Naive thymus-derived CD8-positive, alpha-beta T cell (primary cell): ENCODE results near the gene DOK5. TPM values are rescaled to one million over a fixed set of nuclear protein-coding genes. Genes with fewer than 3 reads are reported as not detected.
A peak's percentile ranks its signal among the peaks of the same experiment; 100 is the strongest.
"Not testable (repeated sequence)": the region's sequence is repeated elsewhere in the genome, so short reads cannot be mapped to it uniquely, and the experiment has no call there.

Source experiments
- ATAC-seq, 2 donors: fragments of 150-1000 bp; cut with Tn5 transposase in 1 of 2; sonication (Bioruptor Pico), chemical (Tn5 transposase) in 1 of 2; 1 replicate in 1 of 2; 2 replicates in 1 of 2; pipeline ENCODE4 v1.10.0; 2021; ENCODE audit warnings: mild to moderate bottlenecking in 2 of 2, moderate library complexity in 2 of 2
- POLR2A ChIA-PET: fragments of 350-600 bp; sonication (Branson Sonifier 250); formaldehyde crosslinking; loops from one replicate; lab custom pipeline; 2021; ENCODE audit warnings: antibody characterized with exemption; lab: Charles Lee
- DNase-seq, 10 donors: peaks; one replicate each; pipeline versions ENCODE4 v3.0.0 to v3.0.0-alpha.2; 2020 to 2022
- H3K27ac Mint-ChIP-seq, 10 donors: one replicate each; pipeline ENCODE4 v1.8.0; 2020 to 2022; ENCODE audit warnings: mild to moderate bottlenecking in 10 of 10, mixed read lengths in 10 of 10, moderate library complexity in 4 of 10, inconsistent platforms in 1 of 10
- H3K27me3 Mint-ChIP-seq, 5 donors: one replicate each; pipeline ENCODE4 v1.8.0; 2021 to 2022; ENCODE audit warnings: mixed read lengths in 5 of 5
- H3K36me3 Mint-ChIP-seq, 3 donors: one replicate each; pipeline ENCODE4 v1.8.0; 2020 to 2022; ENCODE audit warnings: mixed read lengths in 3 of 3, mild to moderate bottlenecking in 2 of 3, inconsistent platforms in 1 of 3
- H3K4me1 Mint-ChIP-seq, 4 donors: one replicate each; pipeline ENCODE4 v1.8.0; 2021 to 2022; ENCODE audit warnings: mixed read lengths in 4 of 4
- H3K4me3 Mint-ChIP-seq, 10 donors: one replicate each; pipeline ENCODE4 v1.8.0; 2020 to 2022; ENCODE audit warnings: mild to moderate bottlenecking in 10 of 10, mixed read lengths in 10 of 10, moderate library complexity in 6 of 10, inconsistent platforms in 1 of 10
- H3K9me3 Mint-ChIP-seq, 9 donors: one replicate each; pipeline ENCODE4 v1.8.0; 2020 to 2022; ENCODE audit warnings: mixed read lengths in 9 of 9, mild to moderate bottlenecking in 3 of 9, inconsistent platforms in 1 of 9, moderate library complexity in 1 of 9
- polyA plus RNA-seq, 3 donors: library from polyadenylated mRNA; unstranded; fragments of 300-500 nt; fragmentation: Illumina TruSeq; gene quantifications; one replicate each; pipeline ENCODE4 v1.2.3, GENCODE V29; 2021
- total RNA-seq, 8 experiments: library from RNA in 2 of 8; stranded (reverse) in 2 of 8; gene quantifications; one replicate each; pipeline ENCODE4 v1.2.3 and lab custom pipeline; 2021 to 2026

DOK5 gene
- not detected for total RNA-seq
- polyA plus RNA-seq: not detected
- total RNA-seq (lab: John Stamatoyannopoulos, UW): 0 to 0.13 (median 0.04) reads per million in 6 experiments

GRCh38 chr20:54475334-54476168 lies at the start of gene DOK5:
Gene DOK5 (plus strand): TSS chr20:54475593. CDS start chr20:54475947, 354 bp downstream.
- peaks cover 39 to 60% (median 55%) of the 10 kb centered on the region in 5 donors for H3K27me3 Mint-ChIP-seq
- peaks cover 0 to 5% (median 0%) of the 10 kb centered on the region in 3 donors for H3K36me3 Mint-ChIP-seq
- peaks cover 0 to 9% (median 4%) of the 10 kb centered on the region in 4 donors for H3K4me1 Mint-ChIP-seq
- DNase-seq: no peak
- ATAC-seq: no peak
- H3K9me3 Mint-ChIP-seq: peaks cover 0 to 3% (median 0%) of the 10 kb centered on the region in 9 donors
- POLR2A ChIA-PET: no interaction called here
- H3K27ac Mint-ChIP-seq: no peak within 1 kb of the TSS
- peak within 1 kb of the TSS in 2 of 10 donors; percentile 25 to 26 for H3K4me3 Mint-ChIP-seq

- H3K9me3 Mint-ChIP-seq: peaks cover 0 to 18% (median 11%) of the 10 kb centered on the region in 9 donors
- H3K36me3 Mint-ChIP-seq: peaks cover 0 to 15% (median 0%) of the 10 kb centered on the region in 3 donors
- H3K4me3 Mint-ChIP-seq: no peak overlapping the region
- DNase-seq (no peak), ATAC-seq (no peak)
- peaks cover 5 to 20% (median 11%) of the 10 kb centered on the region in 5 donors for H3K27me3 Mint-ChIP-seq
- POLR2A ChIA-PET: no interaction called here
- no peak overlapping the region for H3K27ac Mint-ChIP-seq
- H3K4me1 Mint-ChIP-seq: no peaks in the 10 kb centered on the region
These were observed 46.0 kb upstream of the DOK5 start for GRCh38 chr20:54429364-54429763.

GRCh38 chr20:54431156-54431944 lies 44.0 kb upstream of the DOK5 start:
- DNase-seq: no peak
- Mint-ChIP-seq H3K9me3 (no peaks in the 10 kb centered on the region), H3K27ac (no peak overlapping the region), H3K36me3 (no peaks in the 10 kb centered on the region), H3K27me3 (peaks cover 1 to 17% (median 8%) of the 10 kb centered on the region in 5 donors), H3K4me1 (no peaks in the 10 kb centered on the region), H3K4me3 (no peak overlapping the region)
- POLR2A ChIA-PET: no interaction called here
- no peak for ATAC-seq

- Mint-ChIP-seq H3K36me3 (no peaks in the 10 kb centered on the region), H3K9me3 (no peaks in the 10 kb centered on the region), H3K27ac (no peak overlapping the region), H3K27me3 (peaks cover 1 to 18% (median 7%) of the 10 kb centered on the region in 5 donors), H3K4me3 (no peak overlapping the region), H3K4me1 (no peaks in the 10 kb centered on the region)
- POLR2A ChIA-PET: no interaction called here
- ATAC-seq: no peak
- DNase-seq: no peak
These were observed 42.4 kb upstream of the DOK5 start for GRCh38 chr20:54432966-54433365.

GRCh38 chr20:54433636-54434035 lies 41.8 kb upstream of the DOK5 start:
- Mint-ChIP-seq H3K27me3 (peaks cover 1 to 20% (median 7%) of the 10 kb centered on the region in 5 donors), H3K36me3 (no peaks in the 10 kb centered on the region), H3K27ac (no peak overlapping the region), H3K4me3 (no peak overlapping the region), H3K4me1 (no peaks in the 10 kb centered on the region), H3K9me3 (no peaks in the 10 kb centered on the region)
- POLR2A ChIA-PET: no interaction called here
- no peak for DNase-seq
- no peak for ATAC-seq

- Mint-ChIP-seq H3K27me3 (peaks cover 1 to 25% (median 9%) of the 10 kb centered on the region in 5 donors), H3K4me3 (no peak overlapping the region), H3K36me3 (no peaks in the 10 kb centered on the region), H3K27ac (peak overlapping the region in 1 of 10 donors; percentile 19), H3K9me3 (no peaks in the 10 kb centered on the region), H3K4me1 (no peaks in the 10 kb centered on the region)
- ATAC-seq: no peak
- POLR2A ChIA-PET: no interaction called here
- DNase-seq: no peak
These were observed 41.2 kb upstream of the DOK5 start for GRCh38 chr20:54434196-54434595.

- H3K36me3 Mint-ChIP-seq: no peaks in the 10 kb centered on the region
- ATAC-seq (no peak), DNase-seq (no peak)
- no peaks in the 10 kb centered on the region for H3K9me3 Mint-ChIP-seq
- H3K4me1 Mint-ChIP-seq: no peaks in the 10 kb centered on the region
- peaks cover 1 to 30% (median 13%) of the 10 kb centered on the region in 5 donors for H3K27me3 Mint-ChIP-seq
- H3K27ac Mint-ChIP-seq: no peak overlapping the region
- no peak overlapping the region for H3K4me3 Mint-ChIP-seq
- POLR2A ChIA-PET: no interaction called here
These were observed 40.4 kb upstream of the DOK5 start for GRCh38 chr20:54435015-54435414.

- peaks cover 1 to 30% (median 13%) of the 10 kb centered on the region in 5 donors for H3K27me3 Mint-ChIP-seq
- H3K4me3 Mint-ChIP-seq, ATAC-seq, H3K27ac Mint-ChIP-seq, DNase-seq, H3K4me1 Mint-ChIP-seq, H3K36me3 Mint-ChIP-seq, H3K9me3 Mint-ChIP-seq, POLR2A ChIA-PET: not testable (repeated sequence)
These were observed 39.0 kb upstream of the DOK5 start for GRCh38 chr20:54436410-54436809.

- DNase-seq (no peak), ATAC-seq (no peak)
- POLR2A ChIA-PET: no interaction called here
- Mint-ChIP-seq H3K9me3 (peaks cover 0 to 8% (median under 1%) of the 10 kb centered on the region in 9 donors), H3K27ac (no peak overlapping the region), H3K27me3 (peaks cover 0 to 30% (median 16%) of the 10 kb centered on the region in 5 donors), H3K4me3 (no peak overlapping the region), H3K4me1 (no peaks in the 10 kb centered on the region), H3K36me3 (no peaks in the 10 kb centered on the region)
These were observed 37.2 kb upstream of the DOK5 start for GRCh38 chr20:54438166-54438565.

- Mint-ChIP-seq H3K36me3 (peaks cover 0 to 4% (median 0%) of the 10 kb centered on the region in 3 donors), H3K4me1 (no peaks in the 10 kb centered on the region), H3K9me3 (peaks cover 0 to 12% (median 6%) of the 10 kb centered on the region in 9 donors), H3K27ac (no peak overlapping the region), H3K4me3 (no peak overlapping the region), H3K27me3 (peaks cover 2 to 39% (median 7%) of the 10 kb centered on the region in 5 donors)
- DNase-seq (no peak), ATAC-seq (no peak)
- POLR2A ChIA-PET: no interaction called here
These were observed 25.2 kb upstream of the DOK5 start for GRCh38 chr20:54450207-54450606.

- POLR2A ChIA-PET: no interaction called here
- Mint-ChIP-seq H3K4me3 (no peak overlapping the region), H3K4me1 (no peaks in the 10 kb centered on the region), H3K36me3 (peaks cover 0 to 4% (median 0%) of the 10 kb centered on the region in 3 donors), H3K27me3 (peaks cover 2 to 30% (median 7%) of the 10 kb centered on the region in 5 donors), H3K27ac (no peak overlapping the region), H3K9me3 (peaks cover 0 to 12% (median 6%) of the 10 kb centered on the region in 9 donors)
- no peak for ATAC-seq
- no peak for DNase-seq
These were observed 24.2 kb upstream of the DOK5 start for GRCh38 chr20:54451171-54451570.

GRCh38 chr20:54452277-54452676 lies 23.1 kb upstream of the DOK5 start:
- ATAC-seq (no peak), DNase-seq (no peak)
- POLR2A ChIA-PET: no interaction called here
- peaks cover 0 to 12% (median 6%) of the 10 kb centered on the region in 9 donors for H3K9me3 Mint-ChIP-seq
- no peaks in the 10 kb centered on the region for H3K4me1 Mint-ChIP-seq
- H3K36me3 Mint-ChIP-seq: peaks cover 0 to 4% (median 0%) of the 10 kb centered on the region in 3 donors
- H3K27me3 Mint-ChIP-seq: peaks cover 2 to 38% (median 3%) of the 10 kb centered on the region in 5 donors
- no peak overlapping the region for H3K27ac Mint-ChIP-seq
- H3K4me3 Mint-ChIP-seq: no peak overlapping the region

GRCh38 chr20:54454982-54455381 lies 20.4 kb upstream of the DOK5 start:
- Mint-ChIP-seq H3K27me3 (peaks cover 0 to 36% (median 8%) of the 10 kb centered on the region in 5 donors), H3K27ac (no peak overlapping the region), H3K4me3 (no peak overlapping the region), H3K9me3 (peaks cover 0 to 10% (median 6%) of the 10 kb centered on the region in 9 donors), H3K4me1 (no peaks in the 10 kb centered on the region), H3K36me3 (peaks cover 0 to 4% (median 0%) of the 10 kb centered on the region in 3 donors)
- ATAC-seq: no peak
- POLR2A ChIA-PET: no interaction called here
- DNase-seq: no peak
